ENCODE measurements around the gene INHBC.
"Not testable (repeated sequence)": the region's sequence is repeated elsewhere in the genome, so short reads cannot be mapped to it uniquely, and the experiment has no call there.

INHBC gene

GRCh38 chr12:57430112-57430930 is 4.3 kb upstream of the INHBC start:
- DNase-seq, result peak; percentile 38

GRCh38 chr12:57430931-57431566 is 3.5 kb upstream of the INHBC start, which contains the start of gene R3HDM2:
Gene R3HDM2, minus strand, starts transcription at chr12:57431043. Its CDS starts 120,615 bp downstream, at chr12:57310428.
- DNase-seq, result peak; percentile 92

- no peak for DNase-seq
Observed at GRCh38 chr12:57431654-57432188, 2.9 kb upstream of the INHBC start.

GRCh38 chr12:57433370-57433769 is 1.2 kb upstream of the INHBC start:
- DNase-seq, result no peak

- no peak for DNase-seq
Observed at GRCh38 chr12:57435293-57435692, 709 bp downstream of the INHBC start.

- no peak for DNase-seq
Observed at GRCh38 chr12:57438400-57438799, 3.8 kb downstream of the INHBC start.

GRCh38 chr12:57439762-57440266 is 5.2 kb downstream of the INHBC start:
- DNase-seq, result no peak

- DNase-seq, result not testable (repeated sequence)
Observed at GRCh38 chr12:57441393-57441792, 6.8 kb downstream of the INHBC start.

GRCh38 chr12:57441846-57442427 is 7.4 kb downstream of the INHBC start:
- no peak for DNase-seq

- not testable (repeated sequence) for DNase-seq
Observed at GRCh38 chr12:57444337-57444736, 9.8 kb downstream of the INHBC start.

GRCh38 chr12:57444744-57445143 is 10.2 kb downstream of the INHBC start:
- no peak for DNase-seq

GRCh38 chr12:57446292-57446960 is 11.8 kb downstream of the INHBC start:
- DNase-seq, result no peak

GRCh38 chr12:57448669-57449068 is 14.1 kb downstream of the INHBC start:
- DNase-seq, result no peak

- no peak for DNase-seq
Observed at GRCh38 chr12:57449375-57449774, 14.8 kb downstream of the INHBC start.

GRCh38 chr12:57450057-57450456 is 15.5 kb downstream of the INHBC start:
- no peak for DNase-seq

- DNase-seq, result no peak
Observed at GRCh38 chr12:57451233-57451778, 16.7 kb downstream of the INHBC start.

- no peak for DNase-seq
Observed at GRCh38 chr12:57452181-57452936, 17.8 kb downstream of the INHBC start.

GRCh38 chr12:57452937-57453509 is 18.4 kb downstream of the INHBC start:
- peak; percentile 19 for DNase-seq

GRCh38 chr12:57454213-57454565 is 19.6 kb downstream of the INHBC start:
- DNase-seq, result no peak

- no peak for DNase-seq
Observed at GRCh38 chr12:57454566-57455373, 20.2 kb downstream of the INHBC start, which contains the start of gene INHBE. Gene INHBE, plus strand, starts transcription at chr12:57455307. Its CDS starts 230 bp downstream, at chr12:57455537.

Measured in activated gamma-delta T cell treated with Interleukin-2 at 50 U/mL for 16 hours (primary cell).